NCI-H446 treated with DMSO at 0.1 percent for 48 hours (cell line): ENCODE data around the gene TCF7L2.

Experiments
- DNase-seq: peaks from one replicate; lab custom pipeline; 2025; lab: John Stamatoyannopoulos, UW

TCF7L2 gene

GRCh38 chr10:113126229-113127201, 176.5 kb downstream of the TCF7L2 start:
- DNase-seq: no peak

DNA sequence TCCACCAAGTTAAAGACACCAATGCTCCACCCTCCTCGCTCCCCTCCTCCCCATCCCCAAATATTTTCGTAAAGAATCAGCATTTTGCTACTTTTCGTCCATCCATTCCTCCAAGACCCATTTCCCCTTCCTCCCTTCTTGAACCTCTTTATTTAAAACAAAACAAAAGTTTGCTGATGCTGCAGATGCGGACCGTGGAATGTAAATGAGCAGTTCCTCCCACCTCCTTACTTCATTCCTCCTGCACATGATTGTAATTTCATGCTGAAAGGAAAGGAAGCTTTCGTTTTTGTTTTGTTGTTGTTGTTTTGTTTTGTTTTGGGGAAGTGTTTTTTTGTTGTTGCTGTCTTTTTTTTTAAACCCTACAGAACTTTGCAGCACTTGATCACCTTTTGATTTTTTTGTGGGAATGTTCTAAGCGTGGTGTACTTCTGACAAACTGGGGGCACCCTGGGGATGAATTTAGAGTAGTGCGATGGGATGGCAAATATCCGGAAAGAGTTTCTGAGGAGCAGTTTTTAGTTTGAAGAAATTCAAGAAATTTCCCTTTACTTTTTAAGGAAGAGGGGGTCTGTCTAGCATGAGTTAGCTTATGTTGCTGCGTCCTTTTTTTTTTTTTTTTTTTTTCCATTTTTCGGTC, 177.3 kb downstream of the TCF7L2 start:
- no peak for DNase-seq

DNA sequence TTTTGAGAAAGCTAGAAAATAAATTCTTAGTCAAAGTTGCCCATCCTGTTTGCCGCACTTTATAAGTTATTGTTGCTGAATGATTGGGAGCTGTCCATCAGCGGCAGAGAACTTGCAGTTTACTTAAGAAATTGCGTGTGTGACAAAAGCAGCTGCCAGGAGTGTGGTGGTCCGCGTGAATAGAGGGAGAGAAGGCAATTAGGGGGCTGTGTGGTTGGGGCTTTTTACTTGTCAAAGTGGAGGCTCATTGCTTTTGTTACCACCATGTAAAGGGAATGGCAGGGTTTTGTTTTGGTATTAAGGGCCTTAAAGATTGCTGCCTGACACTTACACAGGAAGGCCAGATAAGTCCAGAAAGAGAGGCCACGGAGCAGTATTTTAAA, 177.8 kb downstream of the TCF7L2 start:
- DNase-seq: no peak

GRCh38 chr10:113128450-113129070, 178.5 kb downstream of the TCF7L2 start:
- DNase-seq: no peak

DNA sequence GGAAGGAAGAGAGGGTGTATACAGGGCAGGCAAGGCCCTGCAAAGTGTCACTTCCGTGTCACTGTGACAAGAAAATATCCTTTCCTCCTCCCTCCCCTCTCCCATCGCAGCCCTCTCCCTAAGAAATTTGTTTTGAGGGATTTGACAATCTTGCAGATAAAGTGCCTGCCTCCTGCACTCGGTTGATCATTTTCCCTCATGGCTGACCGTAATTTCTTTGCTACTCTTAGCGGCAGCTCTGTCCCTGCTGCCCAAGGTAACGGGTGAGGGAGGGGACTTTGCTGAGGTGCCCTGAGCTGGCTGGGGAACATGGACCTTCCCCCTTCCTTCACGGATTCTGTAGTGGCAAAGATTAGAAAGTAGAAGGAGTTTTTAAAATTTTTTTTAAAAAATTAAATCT, 179.1 kb downstream of the TCF7L2 start:
- no peak for DNase-seq

- DNase-seq: no peak
Observed at GRCh38 chr10:113130014-113130641, 180.1 kb downstream of the TCF7L2 start.

DNA sequence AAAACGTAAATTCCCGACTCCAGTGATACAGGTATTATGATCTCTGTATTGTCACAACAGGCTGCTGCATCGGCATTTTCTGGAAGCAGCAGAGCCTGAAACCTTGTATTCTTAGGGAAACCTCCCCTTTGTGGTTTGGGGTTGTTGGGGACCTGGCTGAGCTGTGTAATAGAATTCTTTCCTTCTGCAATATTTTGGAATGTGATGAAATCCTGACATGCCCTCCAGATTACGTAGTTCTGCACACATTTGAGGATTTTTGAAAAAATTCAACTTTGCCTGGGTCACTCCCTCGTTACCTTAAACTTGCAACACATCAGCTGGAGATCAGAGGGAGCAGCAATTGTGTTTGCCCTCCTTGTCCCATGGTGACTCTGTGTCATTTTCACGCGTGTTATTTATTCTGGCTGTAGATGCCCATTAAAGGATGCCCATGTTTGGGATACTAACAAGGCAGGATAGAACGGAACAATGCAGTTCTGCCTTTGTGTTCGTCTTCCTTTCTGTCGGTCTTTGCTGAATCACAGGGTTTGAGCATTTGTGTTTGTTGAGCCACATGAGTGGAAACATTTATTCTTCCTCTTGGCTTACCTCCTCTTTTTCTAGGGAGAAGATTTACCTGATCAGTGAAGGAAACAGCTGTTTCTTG, 181.7 kb downstream of the TCF7L2 start:
- DNase-seq: no peak

GRCh38 chr10:113132591-113133121, 182.6 kb downstream of the TCF7L2 start:
- no peak for DNase-seq

- DNase-seq: no peak
Observed at GRCh38 chr10:113133497-113134115, 183.6 kb downstream of the TCF7L2 start.

DNA sequence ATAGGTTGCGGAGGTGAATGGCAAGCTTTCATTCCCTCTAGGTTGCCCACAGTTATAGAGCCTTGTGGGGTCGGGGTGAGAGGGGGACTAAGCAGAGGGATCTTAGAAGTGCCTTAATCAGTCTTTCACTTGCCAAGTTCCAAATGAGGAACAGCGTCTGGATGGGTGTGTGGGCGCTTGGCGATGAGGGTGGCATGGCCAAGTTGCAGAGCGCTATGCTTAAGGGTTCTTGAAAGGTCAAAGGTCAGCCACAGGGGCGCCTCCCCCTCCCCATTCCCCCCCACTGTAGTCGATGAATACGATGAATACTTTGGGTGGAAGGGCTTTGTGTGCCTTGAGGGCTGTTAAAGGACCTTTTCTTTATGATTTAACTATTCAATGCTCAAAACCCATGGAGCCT, 185.0 kb downstream of the TCF7L2 start:
- no peak for DNase-seq

DNA sequence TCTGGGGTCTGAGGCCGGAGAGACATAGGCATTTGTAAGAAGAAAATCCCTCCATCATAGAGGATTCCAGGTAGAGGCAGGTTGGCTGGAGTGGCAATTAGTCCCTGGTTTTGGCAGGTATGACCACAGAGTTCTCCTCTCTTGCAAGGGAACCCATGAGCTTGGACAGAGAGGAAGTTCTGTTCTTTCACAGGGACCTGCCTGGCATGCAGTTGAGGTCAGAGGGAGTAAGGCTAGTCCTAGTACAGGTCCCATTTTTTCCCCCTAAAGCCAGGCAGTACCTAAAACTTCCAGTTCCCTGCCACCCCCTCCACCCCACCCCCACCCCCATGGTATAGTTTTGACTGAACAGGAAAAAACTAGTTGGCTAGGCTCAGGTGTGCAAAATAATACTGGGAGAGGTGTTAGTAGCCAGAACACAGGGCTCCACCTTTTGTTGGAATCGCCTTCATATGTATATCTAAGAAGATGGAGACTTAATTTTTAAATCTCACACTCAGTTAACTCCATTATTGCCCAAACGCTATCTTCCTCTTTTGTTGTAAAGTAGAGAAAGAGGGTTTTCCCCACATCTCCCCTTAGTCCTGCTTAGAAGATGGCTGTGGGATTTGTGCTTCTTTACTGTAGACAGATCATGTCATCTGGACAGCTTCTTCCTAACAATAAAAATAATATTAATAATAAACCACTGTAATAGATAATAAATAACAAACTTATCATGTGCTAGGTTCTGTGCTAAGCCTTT, 188.1 kb downstream of the TCF7L2 start:
- DNase-seq: no peak

GRCh38 chr10:113138937-113139585, 189.0 kb downstream of the TCF7L2 start:
- DNase-seq: no peak

DNA sequence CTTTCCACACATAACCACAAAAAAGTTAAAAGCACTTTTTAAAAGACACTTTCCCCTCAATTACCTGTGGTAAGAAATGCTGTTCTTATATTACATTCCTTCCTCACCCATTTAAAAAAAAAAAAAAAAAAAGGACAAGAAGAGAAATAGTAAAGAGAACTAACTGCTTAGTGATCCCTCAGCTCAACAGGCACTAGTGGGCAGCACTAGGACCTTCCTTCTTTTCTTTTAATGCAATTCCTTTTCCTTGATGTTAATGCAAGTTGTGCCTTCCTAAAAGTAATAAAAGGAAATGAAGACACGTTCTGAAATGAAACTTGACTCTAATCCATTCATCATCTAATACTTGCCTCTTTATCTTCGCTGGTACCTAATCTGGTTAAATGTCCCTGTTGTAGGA, 189.7 kb downstream of the TCF7L2 start:
- DNase-seq: no peak

DNA sequence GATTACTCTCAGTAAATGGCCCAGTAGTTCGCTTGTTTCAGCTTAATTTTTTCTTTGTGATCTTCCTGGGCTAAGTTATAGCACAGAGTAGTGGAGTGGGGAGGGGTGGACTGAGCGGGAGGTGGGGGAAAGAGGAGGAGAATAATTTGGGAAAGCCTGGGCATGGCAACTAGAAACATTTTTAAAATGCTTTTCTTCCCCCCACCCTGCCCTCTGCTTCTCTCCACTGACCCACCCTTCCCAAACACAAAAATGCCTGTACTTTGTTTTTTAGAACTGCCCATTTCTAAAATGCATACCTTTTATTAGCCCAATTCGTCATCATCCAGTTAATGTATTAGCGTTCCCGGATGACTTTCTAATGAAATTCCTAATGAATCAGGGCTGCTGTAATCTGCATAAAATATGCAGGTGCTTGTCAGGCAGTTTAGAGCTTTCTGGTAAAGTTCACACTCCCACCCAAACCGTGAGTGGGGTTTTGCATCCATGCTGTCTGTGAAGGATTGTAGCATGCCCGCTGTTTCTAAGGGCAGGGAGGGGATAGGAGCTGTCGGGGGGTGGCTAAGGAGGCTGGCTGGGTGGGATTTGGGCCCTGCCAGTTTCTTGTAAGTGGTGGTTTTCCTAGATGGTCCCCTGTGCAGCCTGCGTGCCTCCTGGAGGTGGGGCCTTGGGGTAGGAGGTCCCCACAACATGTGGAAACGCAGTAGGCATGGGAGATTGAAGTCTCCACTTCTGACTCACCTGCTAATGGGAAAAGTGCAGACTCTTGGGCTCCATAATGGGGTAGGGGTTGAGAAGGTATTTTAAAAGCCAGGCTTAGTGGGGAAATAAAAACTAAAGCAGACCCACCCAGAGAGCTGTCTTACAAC, 190.3 kb downstream of the TCF7L2 start:
- no peak for DNase-seq

- no peak for DNase-seq
Observed at GRCh38 chr10:113142601-113143362, 192.7 kb downstream of the TCF7L2 start.

- DNase-seq: no peak
Observed at GRCh38 chr10:113144576-113144975, 194.5 kb downstream of the TCF7L2 start.

GRCh38 chr10:113148071-113148825, 198.2 kb downstream of the TCF7L2 start:
- DNase-seq: no peak
